Activated CD8-positive, alpha-beta memory T cell treated with anti-CD3 and anti-CD28 coated beads, Interleukin-2, amount 50 U/mL, for 1 hour (primary cell): ENCODE measurements around the gene RTF2.
"Not testable (repeated sequence)": the region's sequence is repeated elsewhere in the genome, so short reads cannot be mapped to it uniquely, and the experiment has no call there.

Experiments
- DNase-seq: peaks from one replicate; pipeline ENCODE4 v3.0.0-alpha.2; 2020; ENCODE audit errors: extremely low read depth

RTF2 gene

GRCh38 chr20:56488566-56488965, 20.1 kb downstream of the RTF2 start:
- DNase-seq = no peak

- no peak for DNase-seq
These were observed 32.7 kb downstream of the RTF2 start for GRCh38 chr20:56501116-56501515.

GRCh38 chr20:56503916-56504315, 35.5 kb downstream of the RTF2 start:
- no peak for DNase-seq

- DNase-seq = no peak
These were observed 36.1 kb downstream of the RTF2 start for GRCh38 chr20:56504373-56505005.

GRCh38 chr20:56506103-56506502, 37.7 kb downstream of the RTF2 start:
- no peak for DNase-seq

- no peak for DNase-seq
These were observed 43.5 kb downstream of the RTF2 start for GRCh38 chr20:56511926-56512325.

- DNase-seq = no peak
These were observed 45.0 kb downstream of the RTF2 start for GRCh38 chr20:56513161-56514150.

- DNase-seq = no peak
These were observed 48.2 kb downstream of the RTF2 start for GRCh38 chr20:56516631-56517030.

- DNase-seq = no peak
These were observed 48.8 kb downstream of the RTF2 start for GRCh38 chr20:56517211-56517610.

GRCh38 chr20:56517641-56518040, 49.2 kb downstream of the RTF2 start:
- DNase-seq = no peak

- no peak for DNase-seq
These were observed 49.7 kb downstream of the RTF2 start for GRCh38 chr20:56518126-56518525.

GRCh38 chr20:56518721-56519398, 50.4 kb downstream of the RTF2 start:
- no peak for DNase-seq

GRCh38 chr20:56519551-56519950, 51.1 kb downstream of the RTF2 start:
- no peak for DNase-seq

- no peak for DNase-seq
These were observed 51.8 kb downstream of the RTF2 start for GRCh38 chr20:56520180-56520579.

GRCh38 chr20:56520746-56521354, 52.4 kb downstream of the RTF2 start:
- not testable (repeated sequence) for DNase-seq

GRCh38 chr20:56522311-56522710, 53.9 kb downstream of the RTF2 start:
- no peak for DNase-seq

- not testable (repeated sequence) for DNase-seq
These were observed 56.0 kb downstream of the RTF2 start, which contains the start of gene FAM209A for GRCh38 chr20:56524444-56524843. Gene FAM209A, plus strand, starts transcription at chr20:56524744. Its CDS starts 65 bp downstream, at chr20:56524809.

GRCh38 chr20:56527521-56527920, 59.1 kb downstream of the RTF2 start:
- DNase-seq = no peak

- DNase-seq = not testable (repeated sequence)
These were observed 64.5 kb downstream of the RTF2 start, which contains the start of gene FAM209B for GRCh38 chr20:56532946-56533345. Gene FAM209B, plus strand, starts transcription at chr20:56533246. Its CDS starts 96 bp downstream, at chr20:56533342.

- DNase-seq = no peak
These were observed 69.6 kb downstream of the RTF2 start for GRCh38 chr20:56537997-56538396.

GRCh38 chr20:56540415-56540814, 72.0 kb downstream of the RTF2 start:
- DNase-seq = no peak
